Measurements from ENCODE around the gene TOX2. TPM values are rescaled to one million over a fixed set of nuclear protein-coding genes. Genes with fewer than 3 reads are reported as not detected.

Gene TOX2
- total RNA-seq, 1 experiment from 2014 or later: 1.8 TPM

- no peak for TF ChIP-seq EZH2phosphoT487 (IDR thresholded peaks at IDR 0.05; ENCODE audit: borderline replicate concordance, low read length)
- Histone ChIP-seq H3K9me2 (replicated peaks; ENCODE audit: low read length) (no peaks in the 10 kb centered on the region), H3F3A (ENCODE audit: low read length, unreplicated experiment) (no peaks in the 10 kb centered on the region), H3K27ac (ENCODE audit: low read length) (no peak overlapping the region), H3K27me3 (ENCODE audit: low read length) (no peaks in the 10 kb centered on the region), H2AFZ (ENCODE audit: low read length) (no peak overlapping the region), H3K36me3 (ENCODE audit: low read depth, low read length) (no peaks in the 10 kb centered on the region), H3K79me2 (ENCODE audit: low read length) (no peaks in the 10 kb centered on the region), H3K4me3 (ENCODE audit: low read length) (no peak overlapping the region), H3K4me1 (ENCODE audit: insufficient read depth, low read length) (no peaks in the 10 kb centered on the region), H3K9ac (ENCODE audit: low read length) (no peak overlapping the region), H3K9me3 (ENCODE audit: low read length) (no peaks in the 10 kb centered on the region), H4K20me1 (ENCODE audit: low read length) (no peaks in the 10 kb centered on the region), H3K4me2 (ENCODE audit: low read length) (no peak overlapping the region)
- ATAC-seq (no peak), DNase-seq (no peak)
- CTCF ChIA-PET: no interaction called here
- intact Hi-C loops (cut with micrococcal nuclease): no loop called here
- BruUV-seq (replicated peaks): no TSS peak
- POLR2A ChIA-PET (ENCODE audit: unreplicated experiment): no interaction called here
Measured at GRCh38 chr20:44064501-44065400, 150.1 kb downstream of the TOX2 start.

DNA sequence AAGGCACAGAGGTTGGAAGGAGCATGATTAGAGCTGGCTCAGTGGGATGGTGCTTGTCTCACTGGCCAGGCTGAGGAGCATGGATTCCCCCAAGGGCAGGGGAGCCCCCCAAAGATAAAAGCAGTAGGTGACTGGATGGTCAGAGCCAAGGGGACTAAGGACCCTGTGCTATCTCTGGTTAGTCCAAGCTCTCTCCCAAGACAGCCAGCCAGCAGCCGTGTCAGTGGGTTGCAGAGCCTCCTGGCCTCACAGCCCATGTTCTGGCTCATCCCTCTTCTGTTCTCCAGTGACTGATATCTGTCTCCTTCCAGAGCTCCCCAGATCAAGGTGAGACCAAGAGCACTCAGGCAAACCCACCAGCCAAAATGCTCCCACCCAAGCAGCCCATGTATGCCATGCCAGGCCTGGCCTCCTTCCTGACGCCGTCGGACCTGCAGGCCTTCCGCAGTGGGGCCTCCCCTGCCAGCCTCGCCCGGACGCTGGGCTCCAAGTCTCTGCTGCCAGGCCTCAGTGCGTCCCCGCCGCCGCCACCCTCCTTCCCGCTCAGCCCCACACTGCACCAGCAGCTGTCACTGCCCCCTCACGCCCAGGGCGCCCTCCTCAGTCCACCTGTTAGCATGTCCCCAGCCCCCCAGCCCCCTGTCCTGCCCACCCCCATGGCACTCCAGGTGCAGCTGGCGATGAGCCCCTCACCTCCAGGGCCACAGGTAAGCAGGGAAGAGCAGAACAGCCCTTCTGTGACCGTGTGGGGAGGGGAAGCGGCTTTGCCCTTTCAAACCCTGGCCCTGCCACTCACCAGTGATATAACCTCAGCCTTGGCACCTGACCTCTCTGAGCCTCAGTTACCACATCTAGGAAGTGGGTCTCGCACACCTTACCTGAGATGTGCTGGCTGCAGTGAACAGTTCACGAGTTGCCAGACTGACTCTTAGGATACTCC, 151.0 kb downstream of the TOX2 start:
- TF ChIP-seq EZH2 (IDR thresholded peaks at IDR 0.05; ENCODE audit: low read length, unreplicated experiment) (no peak), EZH2phosphoT487 (IDR thresholded peaks at IDR 0.05; ENCODE audit: borderline replicate concordance, low read length) (no peak)
- TF ChIP-seq, protein P1, sequence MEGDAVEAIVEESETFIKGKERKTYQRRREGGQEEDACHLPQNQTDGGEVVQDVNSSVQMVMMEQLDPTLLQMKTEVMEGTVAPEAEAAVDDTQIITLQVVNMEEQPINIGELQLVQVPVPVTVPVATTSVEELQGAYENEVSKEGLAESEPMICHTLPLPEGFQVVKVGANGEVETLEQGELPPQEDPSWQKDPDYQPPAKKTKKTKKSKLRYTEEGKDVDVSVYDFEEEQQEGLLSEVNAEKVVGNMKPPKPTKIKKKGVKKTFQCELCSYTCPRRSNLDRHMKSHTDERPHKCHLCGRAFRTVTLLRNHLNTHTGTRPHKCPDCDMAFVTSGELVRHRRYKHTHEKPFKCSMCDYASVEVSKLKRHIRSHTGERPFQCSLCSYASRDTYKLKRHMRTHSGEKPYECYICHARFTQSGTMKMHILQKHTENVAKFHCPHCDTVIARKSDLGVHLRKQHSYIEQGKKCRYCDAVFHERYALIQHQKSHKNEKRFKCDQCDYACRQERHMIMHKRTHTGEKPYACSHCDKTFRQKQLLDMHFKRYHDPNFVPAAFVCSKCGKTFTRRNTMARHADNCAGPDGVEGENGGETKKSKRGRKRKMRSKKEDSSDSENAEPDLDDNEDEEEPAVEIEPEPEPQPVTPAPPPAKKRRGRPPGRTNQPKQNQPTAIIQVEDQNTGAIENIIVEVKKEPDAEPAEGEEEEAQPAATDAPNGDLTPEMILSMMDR (conservative IDR thresholded peaks at IDR 0.05; ENCODE audit: low read depth, low read length): no peak
- Histone ChIP-seq H3K4me3 (ENCODE audit: low read length) (no peak overlapping the region), H3K9me3 (ENCODE audit: low read length) (no peaks in the 10 kb centered on the region), H3K27me3 (ENCODE audit: low read length) (no peaks in the 10 kb centered on the region), H4K20me1 (ENCODE audit: low read length) (no peaks in the 10 kb centered on the region), H2AFZ (ENCODE audit: low read length) (no peak overlapping the region), H3K36me3 (ENCODE audit: low read depth, low read length) (no peaks in the 10 kb centered on the region), H3F3A (ENCODE audit: low read length, unreplicated experiment) (no peaks in the 10 kb centered on the region), H3K4me1 (ENCODE audit: insufficient read depth, low read length) (no peaks in the 10 kb centered on the region), H3K27ac (ENCODE audit: low read length) (no peak overlapping the region), H3K9me2 (replicated peaks; ENCODE audit: low read length) (no peaks in the 10 kb centered on the region), H3K4me2 (ENCODE audit: low read length) (no peak overlapping the region), H3K79me2 (ENCODE audit: low read length) (no peaks in the 10 kb centered on the region), H3K9ac (ENCODE audit: low read length) (no peak overlapping the region)
- POLR2A ChIA-PET (ENCODE audit: unreplicated experiment): no interaction called here
- no peak for ATAC-seq
- no TSS peak for BruUV-seq (replicated peaks)
- intact Hi-C loops (cut with micrococcal nuclease): no loop called here
- CTCF ChIA-PET: no interaction called here
- DNase-seq: no peak

DNA sequence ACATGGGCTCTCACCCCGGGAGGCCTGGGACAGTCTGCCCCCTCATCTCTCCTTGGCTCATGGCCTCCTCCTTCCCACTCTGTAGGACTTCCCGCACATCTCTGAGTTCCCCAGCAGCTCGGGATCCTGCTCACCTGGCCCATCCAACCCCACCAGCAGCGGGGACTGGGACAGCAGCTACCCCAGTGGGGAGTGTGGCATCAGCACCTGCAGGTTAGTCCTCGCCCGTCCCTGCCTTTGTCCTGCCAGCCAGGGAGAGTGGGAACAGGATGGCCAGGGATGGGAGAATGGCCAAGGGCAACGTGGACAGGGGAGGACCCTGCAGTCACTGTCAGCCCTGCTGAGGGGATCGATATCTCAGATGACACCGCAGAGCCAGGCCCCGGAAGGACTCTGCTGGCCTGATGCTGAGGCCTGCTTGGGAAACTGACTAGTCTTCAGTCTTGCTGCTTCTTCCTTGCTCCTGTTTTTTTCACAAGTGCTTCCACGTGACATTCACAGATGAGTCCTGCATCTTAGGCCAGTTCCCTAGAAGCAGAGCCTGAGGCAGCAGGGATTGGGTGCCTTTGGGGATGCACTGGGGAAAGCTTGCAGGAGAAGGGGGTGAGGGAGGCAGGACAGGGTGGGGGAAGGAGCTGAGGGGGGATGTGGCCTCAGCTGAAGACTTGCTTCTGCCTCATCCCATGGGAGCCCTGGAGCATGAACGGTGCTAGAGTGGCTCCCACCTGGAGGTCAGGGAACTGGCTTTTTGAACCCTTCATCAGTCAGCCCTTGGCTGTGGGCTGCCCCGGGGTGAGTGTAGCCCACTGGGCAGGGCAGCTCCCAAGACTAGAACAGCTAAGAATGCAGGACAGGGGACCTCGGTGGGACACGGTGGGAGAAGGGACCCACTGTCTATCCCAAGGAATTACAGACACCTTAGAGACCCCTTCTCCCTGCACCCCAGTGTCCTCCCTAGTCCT, 152.3 kb downstream of the TOX2 start:
- BruUV-seq (replicated peaks): no TSS peak
- Histone ChIP-seq H3K27ac (ENCODE audit: low read length) (no peak overlapping the region), H3K79me2 (ENCODE audit: low read length) (no peaks in the 10 kb centered on the region), H3K4me3 (ENCODE audit: low read length) (no peak overlapping the region), H3K27me3 (ENCODE audit: low read length) (no peaks in the 10 kb centered on the region), H3F3A (ENCODE audit: low read length, unreplicated experiment) (no peaks in the 10 kb centered on the region), H3K9me2 (replicated peaks; ENCODE audit: low read length) (no peaks in the 10 kb centered on the region), H3K9ac (ENCODE audit: low read length) (no peak overlapping the region), H3K36me3 (ENCODE audit: low read depth, low read length) (no peaks in the 10 kb centered on the region), H3K9me3 (ENCODE audit: low read length) (no peaks in the 10 kb centered on the region), H3K4me2 (ENCODE audit: low read length) (no peak overlapping the region), H3K4me1 (ENCODE audit: insufficient read depth, low read length) (no peaks in the 10 kb centered on the region), H2AFZ (ENCODE audit: low read length) (no peak overlapping the region), H4K20me1 (ENCODE audit: low read length) (no peaks in the 10 kb centered on the region)
- ATAC-seq (no peak), DNase-seq (no peak)
- POLR2A ChIA-PET (ENCODE audit: unreplicated experiment): no interaction called here
- CTCF ChIA-PET: no interaction called here
- TF ChIP-seq, protein P1 (conservative IDR thresholded peaks at IDR 0.05; ENCODE audit: low read depth, low read length): no peak
- no peak for TF ChIP-seq EZH2 (IDR thresholded peaks at IDR 0.05; ENCODE audit: low read length, unreplicated experiment)
- no peak for TF ChIP-seq EZH2phosphoT487 (IDR thresholded peaks at IDR 0.05; ENCODE audit: borderline replicate concordance, low read length)
- intact Hi-C loops (cut with micrococcal nuclease): no loop called here

Measured in PC-3 (cell line).